Measurements from ENCODE around the gene DARS2. TPM values are rescaled to one million over a fixed set of nuclear protein-coding genes. Genes with fewer than 3 reads are reported as not detected.

The DARS2 gene
- total RNA-seq, 2 experiments from 2014 or later: 45.6 to 74.8 TPM

- Histone ChIP-seq H3K79me2 (ENCODE audit: insufficient read depth, low read depth, low read length) (no peaks in the 10 kb centered on the region), H3K27ac (ENCODE audit: low read depth, low read length, poor library complexity, severe bottlenecking) (no peak overlapping the region), H3K9me3 (ENCODE audit: low read length) (no peaks in the 10 kb centered on the region), H3K4me1 (ENCODE audit: insufficient read depth, low read length, poor library complexity, severe bottlenecking) (no peaks in the 10 kb centered on the region), H3K36me3 (ENCODE audit: insufficient read depth, low read length) (peaks cover 24% of the 10 kb centered on the region), H4K20me1 (ENCODE audit: insufficient read depth, low read length) (no peaks in the 10 kb centered on the region), H3K4me3 (ENCODE audit: low read depth, low read length, poor library complexity, severe bottlenecking) (no peak overlapping the region), H3K9me2 (ENCODE audit: insufficient read depth, low read length) (no peaks in the 10 kb centered on the region), H3K4me2 (ENCODE audit: low read length) (no peak overlapping the region), H2AFZ (ENCODE audit: low read length) (no peak overlapping the region)
- TF ChIP-seq EZH2phosphoT487 (IDR thresholded peaks at IDR 0.05; ENCODE audit: borderline replicate concordance, low read depth, low read length): no peak
- TF ChIP-seq, protein P1, sequence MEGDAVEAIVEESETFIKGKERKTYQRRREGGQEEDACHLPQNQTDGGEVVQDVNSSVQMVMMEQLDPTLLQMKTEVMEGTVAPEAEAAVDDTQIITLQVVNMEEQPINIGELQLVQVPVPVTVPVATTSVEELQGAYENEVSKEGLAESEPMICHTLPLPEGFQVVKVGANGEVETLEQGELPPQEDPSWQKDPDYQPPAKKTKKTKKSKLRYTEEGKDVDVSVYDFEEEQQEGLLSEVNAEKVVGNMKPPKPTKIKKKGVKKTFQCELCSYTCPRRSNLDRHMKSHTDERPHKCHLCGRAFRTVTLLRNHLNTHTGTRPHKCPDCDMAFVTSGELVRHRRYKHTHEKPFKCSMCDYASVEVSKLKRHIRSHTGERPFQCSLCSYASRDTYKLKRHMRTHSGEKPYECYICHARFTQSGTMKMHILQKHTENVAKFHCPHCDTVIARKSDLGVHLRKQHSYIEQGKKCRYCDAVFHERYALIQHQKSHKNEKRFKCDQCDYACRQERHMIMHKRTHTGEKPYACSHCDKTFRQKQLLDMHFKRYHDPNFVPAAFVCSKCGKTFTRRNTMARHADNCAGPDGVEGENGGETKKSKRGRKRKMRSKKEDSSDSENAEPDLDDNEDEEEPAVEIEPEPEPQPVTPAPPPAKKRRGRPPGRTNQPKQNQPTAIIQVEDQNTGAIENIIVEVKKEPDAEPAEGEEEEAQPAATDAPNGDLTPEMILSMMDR (conservative IDR thresholded peaks at IDR 0.05; ENCODE audit: low read length): no peak
- ChIA-PET CTCF (ENCODE audit: unreplicated experiment) (no interaction called here), POLR2A (interaction anchor here (0.7 kb wide), 1 partner anchor 151 kb away, joined by 3 read pairs; no protein-coding TSS in a partner anchor)
- no TSS peak for BruUV-seq (replicated peaks)
- no peak for DNase-seq (ENCODE audit: low spot score)
- intact Hi-C loops (cut with micrococcal nuclease; ENCODE audit: unreplicated experiment): no loop called here
Observed at GRCh38 chr1:173884701-173885100, 60.2 kb downstream of the DARS2 start.

DNA sequence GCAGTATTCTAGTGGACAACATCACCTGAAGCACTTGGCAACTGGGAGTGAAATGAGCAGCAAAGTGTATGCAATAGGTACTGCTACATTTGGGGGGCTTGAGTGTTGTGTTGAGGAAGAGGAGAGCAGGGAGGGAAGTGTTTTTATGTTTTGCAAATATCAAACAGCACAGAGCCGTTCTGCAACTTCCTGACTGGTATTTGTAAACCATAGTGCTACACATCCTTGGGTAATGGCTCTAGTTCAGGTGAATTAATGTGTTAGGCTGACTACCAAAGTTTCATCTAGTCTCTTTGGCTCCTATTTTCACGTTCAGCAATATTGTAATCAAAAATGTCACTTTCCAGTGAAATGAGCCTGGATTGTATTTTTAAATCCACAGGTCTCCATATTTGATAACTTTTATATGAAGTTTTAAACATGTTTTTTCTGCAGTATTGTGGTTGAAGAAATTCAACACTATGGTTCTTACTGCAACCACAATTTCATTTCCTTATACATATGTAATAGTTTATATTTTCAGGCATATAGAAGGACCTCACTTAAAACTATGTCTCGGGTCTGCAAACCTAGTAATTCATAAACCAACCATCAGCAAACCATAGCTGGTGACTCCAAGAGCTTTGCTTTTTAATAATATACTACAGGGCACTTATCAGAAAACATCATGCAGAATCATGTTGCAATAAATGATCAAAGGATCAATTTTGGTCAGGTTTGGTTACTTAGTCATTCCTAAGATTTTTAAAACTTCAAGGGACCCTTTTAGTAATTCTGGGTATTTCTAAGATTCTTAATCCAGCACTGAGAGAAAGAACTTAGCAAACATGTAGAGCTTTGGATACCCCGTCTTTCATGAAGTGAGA lies 62.5 kb downstream of the DARS2 start:
- BruUV-seq (replicated peaks): TSS peak; percentile 12
- no peaks in the 10 kb centered on the region for H3K9me2 ChIP-seq (ENCODE audit: insufficient read depth, low read length)
- H3K79me2 ChIP-seq (ENCODE audit: insufficient read depth, low read depth, low read length): no peaks in the 10 kb centered on the region
- no peaks in the 10 kb centered on the region for H4K20me1 ChIP-seq (ENCODE audit: insufficient read depth, low read length)
- intact Hi-C loops (cut with micrococcal nuclease; ENCODE audit: unreplicated experiment): no loop called here
- no peak overlapping the region for H3K27ac ChIP-seq (ENCODE audit: low read depth, low read length, poor library complexity, severe bottlenecking)
- H2AFZ ChIP-seq (ENCODE audit: low read length): no peak overlapping the region
- no peaks in the 10 kb centered on the region for H3K4me1 ChIP-seq (ENCODE audit: insufficient read depth, low read length, poor library complexity, severe bottlenecking)
- H3K36me3 ChIP-seq (ENCODE audit: insufficient read depth, low read length): peaks cover 22% of the 10 kb centered on the region
- DNase-seq (ENCODE audit: low spot score): no peak
- CTCF ChIA-PET (ENCODE audit: unreplicated experiment): no interaction called here
- TF ChIP-seq, protein P1 (conservative IDR thresholded peaks at IDR 0.05; ENCODE audit: low read length): no peak
- no peak for TF ChIP-seq EZH2phosphoT487 (IDR thresholded peaks at IDR 0.05; ENCODE audit: borderline replicate concordance, low read depth, low read length)
- no peak overlapping the region for H3K4me3 ChIP-seq (ENCODE audit: low read depth, low read length, poor library complexity, severe bottlenecking)
- no peaks in the 10 kb centered on the region for H3K9me3 ChIP-seq (ENCODE audit: low read length)
- POLR2A ChIA-PET: interaction anchor here (0.6 to 1.0 kb wide), 2 partner anchors 17 to 176 kb away, joined by 3 to 4 read pairs; no protein-coding TSS in a partner anchor
- H3K4me2 ChIP-seq (ENCODE audit: low read length): no peak overlapping the region

DNA sequence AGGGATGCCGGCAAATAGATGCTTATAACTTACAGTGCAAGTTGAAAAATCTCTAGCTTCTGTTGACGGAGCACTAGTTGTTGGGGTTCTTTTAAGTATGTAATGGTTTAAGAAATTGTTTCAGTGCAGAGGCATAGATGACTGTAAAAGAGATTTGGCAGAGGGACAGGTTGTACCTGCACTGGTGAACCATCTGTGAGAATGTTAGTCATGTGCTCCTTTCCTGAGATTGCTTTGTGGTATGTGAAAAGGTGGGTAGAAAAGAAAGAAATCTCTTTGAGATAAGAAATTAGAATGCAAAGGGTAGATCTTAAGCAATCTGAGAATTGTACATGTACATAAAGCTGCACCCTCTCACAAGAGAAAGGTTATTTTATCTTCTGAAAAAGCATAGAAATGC lies 63.2 kb downstream of the DARS2 start:
- CTCF ChIA-PET (ENCODE audit: unreplicated experiment): no interaction called here
- H2AFZ ChIP-seq (ENCODE audit: low read length): no peak overlapping the region
- no peak for DNase-seq (ENCODE audit: low spot score)

More for the DNA sequence above, 63.2 kb downstream of the DARS2 start:
- no peak overlapping the region for H3K4me3 ChIP-seq (ENCODE audit: low read depth, low read length, poor library complexity, severe bottlenecking)
- H3K79me2 ChIP-seq (ENCODE audit: insufficient read depth, low read depth, low read length): no peaks in the 10 kb centered on the region
- POLR2A ChIA-PET: interaction anchor here (0.6 to 1.0 kb wide), 3 partner anchors 18 to 177 kb away, joined by 3 to 4 read pairs (median 4); no protein-coding TSS in a partner anchor
- no peak for TF ChIP-seq EZH2phosphoT487 (IDR thresholded peaks at IDR 0.05; ENCODE audit: borderline replicate concordance, low read depth, low read length)
- TF ChIP-seq, protein P1 (conservative IDR thresholded peaks at IDR 0.05; ENCODE audit: low read length): no peak
- no peak overlapping the region for H3K27ac ChIP-seq (ENCODE audit: low read depth, low read length, poor library complexity, severe bottlenecking)
- intact Hi-C loops (cut with micrococcal nuclease; ENCODE audit: unreplicated experiment): no loop called here
- peaks cover 22% of the 10 kb centered on the region for H3K36me3 ChIP-seq (ENCODE audit: insufficient read depth, low read length)
- H3K9me2 ChIP-seq (ENCODE audit: insufficient read depth, low read length): no peaks in the 10 kb centered on the region
- BruUV-seq (replicated peaks): no TSS peak
- no peaks in the 10 kb centered on the region for H4K20me1 ChIP-seq (ENCODE audit: insufficient read depth, low read length)
- no peaks in the 10 kb centered on the region for H3K9me3 ChIP-seq (ENCODE audit: low read length)
- no peak overlapping the region for H3K4me2 ChIP-seq (ENCODE audit: low read length)
- H3K4me1 ChIP-seq (ENCODE audit: insufficient read depth, low read length, poor library complexity, severe bottlenecking): no peaks in the 10 kb centered on the region
